Kidney (tissue), 14 donors: ENCODE data around the gene PPIF. TPM values are rescaled to one million over a fixed set of nuclear protein-coding genes. Genes with fewer than 3 reads are reported as not detected.
A peak's percentile ranks its signal among the peaks of the same experiment; 100 is the strongest.

ENCODE experiments used
- DNase-seq, 5 donors: peaks; one replicate each; pipeline ENCODE4 v3.0.0-alpha.2; 2013 to 2020
- FAIRE-seq: peaks from 2 replicates; lab custom pipeline; 2012; peaks lifted over from hg19 to GRCh38; lab: Jason Lieb, UNC
- H3K27ac ChIP-seq, 2 donors: one replicate each; pipeline ENCODE4 v1.7.0; 2013; ENCODE audit warnings: low read depth in 2 of 2, low read length in 2 of 2, inconsistent platforms in 1 of 2
- H3K27me3 ChIP-seq: one replicate; pipeline ENCODE4 v1.7.1; 2013; ENCODE audit warnings: low read length, inconsistent platforms; ENCODE audit not compliant: control insufficient read depth, insufficient read depth
- H3K36me3 ChIP-seq, 3 donors: one replicate each; pipeline versions ENCODE4 v1.7.0 to v1.7.1; 2013; ENCODE audit warnings: low read length in 3 of 3, control low read depth in 1 of 3, inconsistent platforms in 1 of 3; ENCODE audit not compliant: insufficient read depth in 3 of 3, control insufficient read depth in 2 of 3
- H3K4me1 ChIP-seq, 3 donors: one replicate each; pipeline versions ENCODE4 v1.7.0 to v1.7.1; 2013; ENCODE audit warnings: low read length in 3 of 3, inconsistent platforms in 1 of 3, low read depth in 1 of 3; ENCODE audit not compliant: control insufficient read depth in 2 of 3, insufficient read depth in 2 of 3
- H3K4me3 ChIP-seq, 3 donors: one replicate each; pipeline versions ENCODE4 v1.7.0 to v1.8.1; 2013; ENCODE audit warnings: low read length in 3 of 3, control low read depth in 1 of 3, inconsistent platforms in 1 of 3
- H3K9ac ChIP-seq, 3 donors: one replicate each; pipeline versions ENCODE4 v1.7.0 to v1.7.1; 2013; ENCODE audit warnings: low read length in 3 of 3, control low read depth in 1 of 3, inconsistent platforms in 1 of 3
- H3K9me3 ChIP-seq, 3 donors: one replicate each; pipeline versions ENCODE4 v1.7.0 to v1.7.1; 2013; ENCODE audit warnings: low read length in 3 of 3, control low read depth in 1 of 3, inconsistent platforms in 1 of 3; ENCODE audit not compliant: control insufficient read depth in 2 of 3, insufficient read depth in 1 of 3
- intact Hi-C: fragments of 100-400 bp; cut with DNase I; formaldehyde crosslinking; loops from one replicate; pipeline ENCODE4 v1.11.1; 2022
- polyA plus RNA-seq: library from polyadenylated mRNA; stranded (reverse); fragments of 350-450 nt; fragmentation: Illumina TruSeq; extraction: RNeasy Lipid Tissue Mini Kit (QIAGEN cat#74804); gene quantifications from one replicate; pipeline ENCODE4 v1.2.3, GENCODE V29; 2014; ENCODE audit warnings: low read depth, low replicate concordance; ENCODE audit not compliant: insufficient read depth
- total RNA-seq: library from RNA; stranded (reverse); fragmentation: NEBNext Ultra II Directional; extraction: Animal tissue kit (Norgen Biotek cat#: 25700); gene quantifications from one replicate; pipeline ENCODE4 v1.2.1, GENCODE V29; 2021
- TF ChIP-seq, protein P1 (sequence below): IDR thresholded peaks from 3 replicates; pipeline ENCODE4 v1.5.1; 2012; ENCODE audit warnings: mild to moderate bottlenecking, moderate library complexity, borderline replicate concordance; ENCODE audit not compliant: insufficient read depth; ENCODE audit errors: extremely low read depth
- donor health status: control.
- donor health status: control.
- donor health status: control.
- donor health status: control.
- donor health status: control.
- donor health status: DM: yes; HTN: yes; CAD: no.
- donor health status: Normal renal cell carcinoma (clear cell type).

The PPIF gene
- total and polyA plus RNA-seq, 2 donors from 2014 or later: 36.7 to 120 TPM

DNA sequence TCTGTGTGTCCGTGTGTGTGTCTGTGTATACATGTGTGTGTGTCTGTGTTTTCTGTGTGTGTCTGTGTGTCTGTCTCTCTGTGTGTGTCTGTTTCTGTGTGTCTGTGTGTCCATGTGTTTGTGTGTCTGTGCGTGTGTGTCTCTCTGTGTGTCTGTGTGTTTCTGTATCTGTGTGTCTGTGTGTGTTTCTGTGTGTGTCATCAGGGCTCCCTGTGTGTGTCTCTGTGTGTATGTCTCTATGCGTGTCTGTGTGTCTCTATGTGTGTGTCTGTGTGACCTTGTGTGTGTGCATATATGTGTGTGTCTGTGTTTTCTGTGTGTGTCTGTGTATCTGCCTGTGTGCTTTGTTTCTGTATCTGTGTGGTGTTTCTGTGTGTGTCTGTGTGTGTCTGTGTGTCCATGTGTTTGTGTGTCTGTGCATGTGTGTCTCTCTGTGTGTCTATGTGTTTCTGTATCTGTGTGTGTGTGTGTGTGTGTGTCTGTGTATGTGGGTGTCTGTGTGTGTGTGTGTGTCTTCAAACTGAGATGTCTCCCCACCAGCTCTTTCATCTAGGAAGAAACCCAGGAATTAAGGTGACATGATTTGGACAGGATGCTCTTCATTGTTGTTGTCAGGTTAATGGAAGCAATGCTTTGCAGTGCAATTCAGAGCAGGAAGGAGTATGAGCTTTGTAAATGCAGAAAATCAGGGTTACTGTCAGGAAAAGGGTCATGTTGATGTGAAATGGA, 20.7 kb upstream of the PPIF start:
- intact Hi-C loops: no loop called here
- no peak for DNase-seq
- H3K36me3 ChIP-seq: no peaks in the 10 kb centered on the region
- no peak overlapping the region for H3K4me3 ChIP-seq
- no peak for FAIRE-seq
- no peaks in the 10 kb centered on the region for H3K9me3 ChIP-seq
- no peaks in the 10 kb centered on the region for H3K27me3 ChIP-seq
- H3K27ac ChIP-seq: no peak overlapping the region
- TF ChIP-seq, protein P1, sequence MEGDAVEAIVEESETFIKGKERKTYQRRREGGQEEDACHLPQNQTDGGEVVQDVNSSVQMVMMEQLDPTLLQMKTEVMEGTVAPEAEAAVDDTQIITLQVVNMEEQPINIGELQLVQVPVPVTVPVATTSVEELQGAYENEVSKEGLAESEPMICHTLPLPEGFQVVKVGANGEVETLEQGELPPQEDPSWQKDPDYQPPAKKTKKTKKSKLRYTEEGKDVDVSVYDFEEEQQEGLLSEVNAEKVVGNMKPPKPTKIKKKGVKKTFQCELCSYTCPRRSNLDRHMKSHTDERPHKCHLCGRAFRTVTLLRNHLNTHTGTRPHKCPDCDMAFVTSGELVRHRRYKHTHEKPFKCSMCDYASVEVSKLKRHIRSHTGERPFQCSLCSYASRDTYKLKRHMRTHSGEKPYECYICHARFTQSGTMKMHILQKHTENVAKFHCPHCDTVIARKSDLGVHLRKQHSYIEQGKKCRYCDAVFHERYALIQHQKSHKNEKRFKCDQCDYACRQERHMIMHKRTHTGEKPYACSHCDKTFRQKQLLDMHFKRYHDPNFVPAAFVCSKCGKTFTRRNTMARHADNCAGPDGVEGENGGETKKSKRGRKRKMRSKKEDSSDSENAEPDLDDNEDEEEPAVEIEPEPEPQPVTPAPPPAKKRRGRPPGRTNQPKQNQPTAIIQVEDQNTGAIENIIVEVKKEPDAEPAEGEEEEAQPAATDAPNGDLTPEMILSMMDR: no peak
- no peaks in the 10 kb centered on the region for H3K4me1 ChIP-seq
- H3K9ac ChIP-seq: no peak overlapping the region

DNA sequence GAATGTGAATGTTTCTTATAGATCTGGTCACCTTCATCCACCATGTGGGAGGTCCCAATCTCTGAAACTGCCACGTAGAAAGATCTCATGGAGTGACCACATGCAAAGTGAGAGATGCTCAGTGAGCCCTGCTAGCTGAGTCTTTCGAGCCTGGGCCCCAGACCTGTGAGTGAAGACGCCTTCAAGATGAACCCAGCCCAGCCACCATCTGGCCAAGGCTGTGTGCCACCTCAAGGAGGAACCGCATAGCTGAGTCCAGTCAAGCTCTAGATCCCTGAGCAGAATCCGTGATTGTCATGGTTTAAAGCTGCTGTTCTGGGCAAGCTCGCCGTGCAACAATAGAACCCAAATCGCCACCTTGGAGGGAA, 20.2 kb upstream of the PPIF start:
- no peak for FAIRE-seq
- peak in 1 of 5 donors; percentile 29 for DNase-seq

DNA sequence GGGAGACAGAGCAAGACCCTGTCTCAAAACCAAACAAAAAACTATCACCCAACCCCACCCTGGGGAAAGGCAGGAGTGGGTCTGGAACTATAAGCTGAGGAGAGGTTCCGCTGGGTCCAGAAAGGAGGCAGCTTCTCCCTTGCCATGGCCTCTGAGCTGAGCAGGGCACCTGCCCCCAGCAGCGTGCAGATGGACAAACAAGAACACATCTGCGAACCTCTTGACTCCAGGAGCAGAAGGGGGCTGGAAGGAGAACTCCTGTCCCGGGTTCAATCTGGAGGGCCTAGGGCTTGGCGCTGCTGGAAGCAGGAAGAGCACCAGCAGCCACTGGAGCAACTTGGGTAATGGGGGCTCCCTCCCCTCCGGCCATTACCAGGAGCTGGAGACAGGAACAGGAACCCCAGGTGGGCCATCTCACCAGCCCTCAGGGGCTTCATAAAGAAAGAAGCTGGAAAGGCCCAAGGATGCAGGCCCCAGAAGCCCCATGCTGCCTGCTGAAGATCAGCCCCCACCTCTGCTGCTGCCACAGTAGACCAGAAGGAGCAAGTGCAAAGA, 19.0 kb upstream of the PPIF start:
- H3K4me1 ChIP-seq: no peaks in the 10 kb centered on the region
- no peaks in the 10 kb centered on the region for H3K36me3 ChIP-seq
- intact Hi-C loops: no loop called here
- TF ChIP-seq, protein P1: no peak
- H3K4me3 ChIP-seq: no peak overlapping the region
- FAIRE-seq (no peak), DNase-seq (no peak)
- no peaks in the 10 kb centered on the region for H3K27me3 ChIP-seq
- H3K9ac ChIP-seq: no peak overlapping the region
- peaks cover 0 to 2% (median 0%) of the 10 kb centered on the region in 3 donors for H3K9me3 ChIP-seq
- H3K27ac ChIP-seq: no peak overlapping the region

More for the DNA sequence above, 20.2 kb upstream of the PPIF start:
- H3K9me3 ChIP-seq: no peaks in the 10 kb centered on the region
- intact Hi-C loops: no loop called here
- TF ChIP-seq, protein P1: no peak
- no peaks in the 10 kb centered on the region for H3K4me1 ChIP-seq
- no peak overlapping the region for H3K27ac ChIP-seq
- no peak overlapping the region for H3K4me3 ChIP-seq
- H3K27me3 ChIP-seq: no peaks in the 10 kb centered on the region
- no peak overlapping the region for H3K9ac ChIP-seq
- no peaks in the 10 kb centered on the region for H3K36me3 ChIP-seq
